GM23248 (cell line): ENCODE data around the gene APH1A.

Experiments used
- EZH2 ChIP-seq: fragments of 200-600 bp; sonication (generic); IDR thresholded peaks from 2 replicates; pipeline ENCODE4 v1.6.1; 2018; ENCODE audit warnings: antibody characterized with exemption, mild to moderate bottlenecking; ENCODE audit not compliant: insufficient read depth, poor library complexity, severe bottlenecking
- EZH2phosphoT487 ChIP-seq: fragments of 200-600 bp; sonication (generic); IDR thresholded peaks from 2 replicates; pipeline ENCODE4 v1.6.1; 2018; ENCODE audit warnings: antibody characterized with exemption, moderate library complexity, mild to moderate bottlenecking, low read depth; ENCODE audit not compliant: insufficient read depth

- TF ChIP-seq EZH2 (no peak), EZH2phosphoT487 (no peak)
Measured at GRCh38 chr1:150309758-150310508, 41.1 kb upstream of the APH1A start.
